Stomach (tissue), 4 donors: ENCODE data around the gene CLEC10A.

Experiments
- CTCF ChIP-seq, 7 experiments: fragments of 450-650 bp in 4 of 7; fragments of 200-600 bp in 3 of 7; sonication (generic) in 3 of 7; IDR thresholded peaks; one replicate each; pipeline ENCODE4 v1.5.1; 2016 to 2019; ENCODE audit warnings: antibody characterized with exemption in 7 of 7, control low read depth in 2 of 7, mild to moderate bottlenecking in 1 of 7
- POLR2A ChIP-seq, 4 donors: fragments of 450-650 bp; IDR thresholded peaks; one replicate each; pipeline ENCODE4 v1.6.1; 2016; ENCODE audit warnings: antibody characterized with exemption in 4 of 4, control low read depth in 2 of 4, mild to moderate bottlenecking in 1 of 4, moderate library complexity in 1 of 4

GRCh38 chr17:7074931-7075330 is 5.1 kb downstream of the CLEC10A start:
- TF ChIP-seq CTCF (IDR thresholded peaks at IDR 0.05) (no peak), POLR2A (IDR thresholded peaks at IDR 0.05) (no peak)
